GM12874 (cell line): ENCODE data around the gene FMN1.

Experiments
- TF ChIP-seq, protein P1 (sequence below): IDR thresholded peaks from 2 replicates; pipeline ENCODE4 v1.5.1; 2011; ENCODE audit warnings: low read depth, mild to moderate bottlenecking, control low read depth, low read length, moderate library complexity; ENCODE audit not compliant: insufficient read depth

Gene FMN1

DNA sequence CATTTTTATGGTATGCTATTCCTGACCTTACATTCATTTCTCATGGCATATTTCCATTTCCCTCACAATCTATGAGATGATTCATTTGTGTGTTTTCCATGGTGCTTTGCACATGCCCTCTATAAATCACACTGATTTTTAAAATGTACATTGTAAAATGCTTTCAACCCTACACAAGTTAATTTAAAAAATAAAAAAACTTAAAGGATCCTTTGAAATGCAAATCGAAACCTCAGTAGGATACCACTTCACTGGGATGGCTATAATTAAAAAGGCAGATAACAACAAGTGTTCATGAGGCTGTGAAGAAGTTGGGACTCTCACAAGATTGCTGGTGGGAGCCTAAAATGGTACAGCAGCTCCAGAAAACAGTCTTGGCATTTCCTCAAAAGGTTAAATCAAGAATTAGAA, 83.5 kb downstream of the FMN1 start:
- TF ChIP-seq, protein P1, sequence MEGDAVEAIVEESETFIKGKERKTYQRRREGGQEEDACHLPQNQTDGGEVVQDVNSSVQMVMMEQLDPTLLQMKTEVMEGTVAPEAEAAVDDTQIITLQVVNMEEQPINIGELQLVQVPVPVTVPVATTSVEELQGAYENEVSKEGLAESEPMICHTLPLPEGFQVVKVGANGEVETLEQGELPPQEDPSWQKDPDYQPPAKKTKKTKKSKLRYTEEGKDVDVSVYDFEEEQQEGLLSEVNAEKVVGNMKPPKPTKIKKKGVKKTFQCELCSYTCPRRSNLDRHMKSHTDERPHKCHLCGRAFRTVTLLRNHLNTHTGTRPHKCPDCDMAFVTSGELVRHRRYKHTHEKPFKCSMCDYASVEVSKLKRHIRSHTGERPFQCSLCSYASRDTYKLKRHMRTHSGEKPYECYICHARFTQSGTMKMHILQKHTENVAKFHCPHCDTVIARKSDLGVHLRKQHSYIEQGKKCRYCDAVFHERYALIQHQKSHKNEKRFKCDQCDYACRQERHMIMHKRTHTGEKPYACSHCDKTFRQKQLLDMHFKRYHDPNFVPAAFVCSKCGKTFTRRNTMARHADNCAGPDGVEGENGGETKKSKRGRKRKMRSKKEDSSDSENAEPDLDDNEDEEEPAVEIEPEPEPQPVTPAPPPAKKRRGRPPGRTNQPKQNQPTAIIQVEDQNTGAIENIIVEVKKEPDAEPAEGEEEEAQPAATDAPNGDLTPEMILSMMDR: no peak

- TF ChIP-seq, protein P1: no peak
Measured at GRCh38 chr15:33109345-33109744, 85.2 kb downstream of the FMN1 start.

DNA sequence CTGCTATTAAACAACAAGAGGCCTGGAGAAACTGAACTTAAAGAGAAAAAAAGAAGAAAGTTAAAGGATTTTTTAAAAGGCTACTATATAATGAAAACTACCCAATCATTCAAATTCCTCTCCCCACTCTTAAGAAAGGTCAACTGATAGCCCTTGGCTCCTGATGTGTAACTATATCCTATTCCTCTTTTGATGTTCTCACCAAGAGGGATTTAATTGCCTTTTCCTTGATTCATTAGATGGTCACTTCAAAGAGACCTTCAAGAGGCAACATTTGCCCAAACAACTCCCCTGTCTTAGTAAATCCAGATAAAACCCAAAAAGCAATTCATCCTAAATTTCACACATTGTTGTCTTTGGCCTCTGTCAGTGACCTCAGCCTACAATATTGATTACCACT, 86.0 kb downstream of the FMN1 start:
- TF ChIP-seq, protein P1: no peak

DNA sequence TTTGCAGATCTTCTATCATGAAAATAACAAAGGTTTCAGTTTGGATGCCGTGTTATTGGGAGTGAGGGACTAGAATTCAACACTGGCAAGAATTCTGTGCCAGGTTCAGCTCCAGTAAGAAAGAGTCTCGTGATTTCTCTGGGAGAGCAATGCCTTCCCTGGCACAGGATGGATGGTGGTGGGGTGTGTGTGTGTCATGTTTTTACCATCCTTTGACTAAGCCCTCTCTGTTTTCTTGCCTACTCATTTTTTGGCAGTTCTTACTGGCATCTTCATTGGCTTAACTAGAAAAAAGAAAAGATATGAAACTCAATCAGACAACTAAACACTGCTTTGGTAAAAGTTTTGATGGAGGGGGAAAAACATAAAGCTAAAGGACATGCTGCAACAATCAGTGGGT, 86.6 kb downstream of the FMN1 start:
- TF ChIP-seq, protein P1: no peak

- TF ChIP-seq, protein P1: no peak
Measured at GRCh38 chr15:33104212-33104611, 90.3 kb downstream of the FMN1 start.

DNA sequence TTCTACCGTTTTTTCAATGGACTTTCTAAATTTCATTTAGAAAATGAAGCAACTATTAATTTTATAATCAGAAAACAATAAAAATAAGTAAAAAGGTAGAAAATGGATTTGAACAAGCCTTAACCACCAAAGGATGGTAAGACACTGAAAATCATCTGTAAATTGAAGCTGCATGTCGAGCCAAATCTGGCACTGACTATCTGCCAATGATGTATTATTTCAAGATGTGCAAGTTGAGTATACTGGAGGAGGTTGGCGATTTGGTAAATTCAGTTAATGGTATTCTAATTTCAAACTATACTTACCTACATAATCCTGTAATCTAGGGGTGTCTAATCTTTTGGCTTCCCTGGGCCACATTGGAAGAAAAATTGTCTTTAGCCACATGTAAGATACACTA, 93.5 kb downstream of the FMN1 start:
- TF ChIP-seq, protein P1: no peak

DNA sequence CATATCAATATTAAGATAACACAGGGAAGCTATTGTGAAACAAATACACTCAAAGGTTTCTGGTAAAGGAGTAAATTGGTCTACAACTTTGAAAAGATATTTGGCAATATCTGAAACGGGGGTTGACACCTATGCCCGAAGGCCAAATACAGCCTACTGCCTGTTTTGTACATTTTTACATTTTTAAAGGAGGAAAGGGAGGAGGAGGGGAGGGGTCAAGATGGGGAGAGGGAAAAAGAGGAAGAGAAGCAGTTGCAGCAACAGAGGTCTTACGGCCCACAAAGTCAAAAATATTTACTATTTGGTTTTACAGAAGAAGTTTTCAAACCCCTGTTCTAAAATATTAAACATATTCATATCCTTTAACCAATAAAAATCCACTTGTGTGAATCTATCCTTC, 94.2 kb downstream of the FMN1 start:
- TF ChIP-seq, protein P1: no peak

DNA sequence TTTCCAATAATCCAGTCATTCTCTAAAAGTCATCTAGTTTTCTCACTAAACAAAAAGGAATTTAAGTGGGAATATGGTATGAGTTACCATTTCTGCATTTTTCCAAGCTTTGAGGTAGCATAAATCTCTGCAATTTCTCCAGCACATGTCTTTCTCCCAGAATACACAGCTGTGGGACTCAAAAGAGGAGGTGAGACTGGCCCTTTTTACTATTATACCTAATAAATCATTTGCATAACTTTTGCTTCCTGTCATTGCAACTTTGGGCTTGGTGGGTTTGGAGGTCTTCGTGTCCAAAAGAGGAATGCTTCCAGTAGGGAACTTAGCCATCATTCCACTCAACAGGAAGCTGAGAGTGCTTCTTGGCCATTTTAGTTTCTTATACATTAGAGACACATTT, 94.8 kb downstream of the FMN1 start:
- TF ChIP-seq, protein P1: no peak
